ENCODE measurements around the gene KRT37.

- TF ChIP-seq, protein P1, sequence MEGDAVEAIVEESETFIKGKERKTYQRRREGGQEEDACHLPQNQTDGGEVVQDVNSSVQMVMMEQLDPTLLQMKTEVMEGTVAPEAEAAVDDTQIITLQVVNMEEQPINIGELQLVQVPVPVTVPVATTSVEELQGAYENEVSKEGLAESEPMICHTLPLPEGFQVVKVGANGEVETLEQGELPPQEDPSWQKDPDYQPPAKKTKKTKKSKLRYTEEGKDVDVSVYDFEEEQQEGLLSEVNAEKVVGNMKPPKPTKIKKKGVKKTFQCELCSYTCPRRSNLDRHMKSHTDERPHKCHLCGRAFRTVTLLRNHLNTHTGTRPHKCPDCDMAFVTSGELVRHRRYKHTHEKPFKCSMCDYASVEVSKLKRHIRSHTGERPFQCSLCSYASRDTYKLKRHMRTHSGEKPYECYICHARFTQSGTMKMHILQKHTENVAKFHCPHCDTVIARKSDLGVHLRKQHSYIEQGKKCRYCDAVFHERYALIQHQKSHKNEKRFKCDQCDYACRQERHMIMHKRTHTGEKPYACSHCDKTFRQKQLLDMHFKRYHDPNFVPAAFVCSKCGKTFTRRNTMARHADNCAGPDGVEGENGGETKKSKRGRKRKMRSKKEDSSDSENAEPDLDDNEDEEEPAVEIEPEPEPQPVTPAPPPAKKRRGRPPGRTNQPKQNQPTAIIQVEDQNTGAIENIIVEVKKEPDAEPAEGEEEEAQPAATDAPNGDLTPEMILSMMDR (IDR thresholded peaks at IDR 0.05): no peak
- TF ChIP-seq SIN3A (IDR thresholded peaks at IDR 0.05; ENCODE audit: borderline replicate concordance, insufficient read depth, low read depth, low read length) (no peak), POLR2AphosphoS5 (IDR thresholded peaks at IDR 0.05; ENCODE audit: low read depth, low read length) (no peak), REST (IDR thresholded peaks at IDR 0.05; ENCODE audit: insufficient read depth in 1 of 2, low read depth in 2 of 2, low read length in 1 of 2) (no peak)
These were observed 7.9 kb downstream of the KRT37 start for GRCh38 chr17:41416479-41416878.
